ENCODE measurements around the gene MPLKIP.
"Not testable (repeated sequence)": the region's sequence is repeated elsewhere in the genome, so short reads cannot be mapped to it uniquely, and the experiment has no call there.

Gene MPLKIP

GRCh38 chr7:40122940-40123254 is 11.5 kb downstream of the MPLKIP start:
- no peak for DNase-seq

GRCh38 chr7:40122100-40122939 is 12.1 kb downstream of the MPLKIP start:
- not testable (repeated sequence) for DNase-seq

GRCh38 chr7:40120020-40120419 is 14.4 kb downstream of the MPLKIP start:
- no peak for DNase-seq

- DNase-seq = not testable (repeated sequence)
Observed at GRCh38 chr7:40118201-40118600, 16.2 kb downstream of the MPLKIP start.

- DNase-seq = not testable (repeated sequence)
Observed at GRCh38 chr7:40117199-40117598, 17.2 kb downstream of the MPLKIP start.

GRCh38 chr7:40115936-40116335 is 18.5 kb downstream of the MPLKIP start:
- no peak for DNase-seq

GRCh38 chr7:40105879-40106473 is 28.4 kb downstream of the MPLKIP start:
- no peak for DNase-seq

- DNase-seq = no peak
Observed at GRCh38 chr7:40102897-40103296, 31.5 kb downstream of the MPLKIP start.

GRCh38 chr7:40101201-40101600 is 33.2 kb downstream of the MPLKIP start:
- no peak for DNase-seq

GRCh38 chr7:40099837-40100236 is 34.6 kb downstream of the MPLKIP start:
- DNase-seq = no peak

GRCh38 chr7:40098810-40099209 is 35.6 kb downstream of the MPLKIP start:
- DNase-seq = no peak

GRCh38 chr7:40097728-40098127 is 36.7 kb downstream of the MPLKIP start:
- no peak for DNase-seq

- DNase-seq = no peak
Observed at GRCh38 chr7:40095695-40096327, 38.6 kb downstream of the MPLKIP start.

- DNase-seq = no peak
Observed at GRCh38 chr7:40095230-40095629, 39.2 kb downstream of the MPLKIP start.

- no peak for DNase-seq
Observed at GRCh38 chr7:40093631-40094350, 40.6 kb downstream of the MPLKIP start.

GRCh38 chr7:40092182-40092581 is 42.2 kb downstream of the MPLKIP start:
- DNase-seq = no peak

GRCh38 chr7:40077849-40078248 is 56.6 kb downstream of the MPLKIP start:
- DNase-seq = no peak
